ENCODE data around the gene SEC22A.
"Not testable (repeated sequence)": the region's sequence is repeated elsewhere in the genome, so short reads cannot be mapped to it uniquely, and the experiment has no call there.

The SEC22A gene

GRCh38 chr3:123226549-123226948, 24.8 kb downstream of the SEC22A start:
- H3K27ac Mint-ChIP-seq = no peak overlapping the region
- H3K27me3 Mint-ChIP-seq = no peaks in the 10 kb centered on the region
- H3K36me3 Mint-ChIP-seq = peaks cover 55% of the 10 kb centered on the region
- H3K4me3 Mint-ChIP-seq = no peak overlapping the region
- H3K9me3 Mint-ChIP-seq = peaks cover 18% of the 10 kb centered on the region
- peaks cover 12% of the 10 kb centered on the region for H3K4me1 Mint-ChIP-seq

DNA sequence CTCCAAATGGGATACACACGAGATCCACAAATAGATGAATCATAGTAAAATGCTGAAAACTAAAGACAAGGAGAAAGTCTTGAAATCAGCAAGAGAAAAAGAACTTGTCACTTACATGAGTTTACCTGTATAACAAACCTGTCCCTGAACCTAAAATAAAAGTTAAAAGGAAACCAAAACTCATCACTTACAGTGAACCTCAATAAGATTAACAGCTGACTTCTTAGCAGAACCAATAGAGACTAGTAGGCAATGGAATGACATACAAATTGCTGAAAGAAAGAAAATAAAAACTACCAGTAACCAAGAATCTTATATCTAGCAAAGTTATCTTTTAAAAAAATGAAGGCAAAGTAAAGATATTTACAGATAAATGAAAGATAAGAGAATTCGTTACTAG, 27.4 kb downstream of the SEC22A start:
- H3K4me3 Mint-ChIP-seq = no peak overlapping the region
- H3K4me1 Mint-ChIP-seq = no peaks in the 10 kb centered on the region
- H3K9me3 Mint-ChIP-seq = peaks cover 18% of the 10 kb centered on the region
- no peak overlapping the region for H3K27ac Mint-ChIP-seq
- no peaks in the 10 kb centered on the region for H3K27me3 Mint-ChIP-seq
- H3K36me3 Mint-ChIP-seq = peaks cover 53% of the 10 kb centered on the region

GRCh38 chr3:123236902-123237301, 35.2 kb downstream of the SEC22A start:
- Mint-ChIP-seq H3K27ac (no peak overlapping the region), H3K4me3 (no peak overlapping the region), H3K36me3 (peaks cover 25% of the 10 kb centered on the region), H3K9me3 (no peaks in the 10 kb centered on the region), H3K27me3 (no peaks in the 10 kb centered on the region), H3K4me1 (peaks cover 21% of the 10 kb centered on the region)

- H3K9me3 Mint-ChIP-seq, H3K27me3 Mint-ChIP-seq, H3K4me3 Mint-ChIP-seq, H3K27ac Mint-ChIP-seq: not testable (repeated sequence)
- peaks cover 25% of the 10 kb centered on the region for H3K36me3 Mint-ChIP-seq
- peaks cover 38% of the 10 kb centered on the region for H3K4me1 Mint-ChIP-seq
Observed at GRCh38 chr3:123239186-123239585, 37.4 kb downstream of the SEC22A start.

- Mint-ChIP-seq H3K36me3 (peaks cover 25% of the 10 kb centered on the region), H3K27ac (no peak overlapping the region), H3K4me3 (no peak overlapping the region), H3K27me3 (no peaks in the 10 kb centered on the region), H3K9me3 (no peaks in the 10 kb centered on the region), H3K4me1 (peaks cover 44% of the 10 kb centered on the region)
Observed at GRCh38 chr3:123239756-123240155, 38.0 kb downstream of the SEC22A start.

DNA sequence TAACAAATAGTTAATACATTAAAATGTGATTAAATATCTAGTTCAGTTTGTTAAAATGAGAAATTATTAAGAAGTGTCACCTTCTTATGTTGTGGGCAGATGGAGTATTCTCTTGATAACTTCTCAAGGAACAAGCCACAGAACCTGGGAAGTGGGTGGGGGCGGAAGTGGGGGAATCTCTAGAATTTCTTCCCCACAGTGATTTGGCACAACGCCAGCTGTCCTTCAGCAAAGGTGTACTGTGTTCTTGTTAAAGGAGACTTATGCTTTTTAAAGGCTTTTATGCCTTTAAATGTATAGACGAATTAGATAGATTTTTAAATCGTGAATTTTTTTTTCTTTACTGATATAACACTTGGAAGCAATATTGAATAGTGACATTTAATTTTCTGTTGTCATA, 42.4 kb downstream of the SEC22A start:
- no peaks in the 10 kb centered on the region for H3K27me3 Mint-ChIP-seq
- peaks cover 38% of the 10 kb centered on the region for H3K4me1 Mint-ChIP-seq
- H3K27ac Mint-ChIP-seq = no peak overlapping the region
- H3K36me3 Mint-ChIP-seq = peaks cover 13% of the 10 kb centered on the region
- no peaks in the 10 kb centered on the region for H3K9me3 Mint-ChIP-seq
- no peak overlapping the region for H3K4me3 Mint-ChIP-seq

DNA sequence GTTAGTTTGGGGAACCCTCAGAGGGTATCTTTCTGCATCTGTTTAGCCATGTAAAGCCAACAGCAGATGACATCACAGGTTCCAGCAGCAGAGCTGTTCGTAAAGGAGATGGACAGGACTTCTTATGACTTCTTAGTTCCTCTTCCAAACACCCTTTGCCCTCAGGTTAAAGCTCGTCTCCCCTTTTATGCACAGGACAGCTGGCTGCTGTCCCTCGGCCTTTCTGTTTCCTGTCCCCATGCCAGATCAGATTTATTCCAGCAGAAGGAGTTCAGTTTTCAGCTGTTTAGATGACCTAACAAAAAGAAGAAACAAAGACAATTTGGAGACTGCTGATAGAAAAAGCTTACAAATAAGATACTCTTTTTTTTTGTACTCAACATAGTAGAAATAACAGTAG, 45.1 kb downstream of the SEC22A start:
- no peaks in the 10 kb centered on the region for H3K9me3 Mint-ChIP-seq
- H3K4me3 Mint-ChIP-seq = no peak overlapping the region
- H3K4me1 Mint-ChIP-seq = peaks cover 25% of the 10 kb centered on the region
- H3K27me3 Mint-ChIP-seq = no peaks in the 10 kb centered on the region
- H3K27ac Mint-ChIP-seq = no peak overlapping the region
- H3K36me3 Mint-ChIP-seq = peaks cover 13% of the 10 kb centered on the region

- Mint-ChIP-seq H3K4me3 (no peak overlapping the region), H3K9me3 (no peaks in the 10 kb centered on the region), H3K27ac (no peak overlapping the region), H3K27me3 (no peaks in the 10 kb centered on the region), H3K36me3 (peaks cover 6% of the 10 kb centered on the region), H3K4me1 (no peaks in the 10 kb centered on the region)
Observed at GRCh38 chr3:123256256-123256655, 54.5 kb downstream of the SEC22A start.

DNA sequence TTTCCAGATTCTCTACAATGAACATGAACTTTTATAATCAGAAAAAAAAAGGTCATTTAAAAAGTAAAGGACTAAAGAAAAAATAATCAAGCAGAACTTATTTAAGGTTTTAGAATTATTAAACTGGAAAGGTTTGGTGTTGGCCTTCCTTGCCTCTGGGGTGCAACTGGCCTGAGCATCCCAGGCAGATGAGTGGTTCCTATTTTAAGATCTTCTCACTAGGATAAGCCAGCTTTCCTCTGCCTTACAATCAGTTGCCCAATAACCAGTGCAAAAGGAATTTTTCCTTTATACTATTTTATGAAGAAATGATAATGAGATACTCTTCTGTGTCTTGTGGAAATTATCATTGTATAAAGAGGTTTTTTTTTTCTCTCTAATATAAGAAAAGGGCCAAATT, 56.6 kb downstream of the SEC22A start:
- Mint-ChIP-seq H3K36me3 (peaks cover 6% of the 10 kb centered on the region), H3K4me1 (no peaks in the 10 kb centered on the region), H3K9me3 (no peaks in the 10 kb centered on the region), H3K4me3 (no peak overlapping the region), H3K27me3 (no peaks in the 10 kb centered on the region), H3K27ac (no peak overlapping the region)

DNA sequence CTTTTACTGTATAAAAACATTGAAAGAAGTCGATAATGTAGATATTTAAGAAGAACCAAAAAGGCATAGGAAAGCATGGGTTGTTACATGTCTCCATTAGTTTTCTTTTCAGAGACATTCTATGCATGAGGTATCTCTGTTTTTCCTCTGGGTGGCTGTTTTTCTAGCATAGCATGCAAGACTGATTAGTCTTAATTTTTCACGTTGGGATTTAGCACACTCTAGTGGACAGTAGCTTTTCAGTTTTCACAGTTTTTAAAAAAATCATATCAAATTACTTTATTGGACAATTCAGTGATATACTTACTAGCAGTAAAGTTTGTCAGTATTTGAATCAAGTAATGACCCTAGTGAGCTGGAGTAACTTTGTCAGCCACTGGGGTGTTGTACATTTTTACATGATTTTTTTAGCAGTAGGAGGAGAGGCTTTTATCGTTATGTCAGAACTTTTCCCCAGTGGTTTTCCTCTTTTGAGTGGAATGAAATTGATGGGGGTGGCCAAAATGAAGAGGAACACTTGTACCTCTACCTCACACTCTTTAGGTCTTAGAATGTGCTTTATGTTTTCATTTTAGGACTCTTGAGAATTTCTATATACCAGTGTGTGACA, 57.2 kb downstream of the SEC22A start:
- no peaks in the 10 kb centered on the region for H3K27me3 Mint-ChIP-seq
- H3K36me3 Mint-ChIP-seq = peaks cover 6% of the 10 kb centered on the region
- H3K4me3 Mint-ChIP-seq = no peak overlapping the region
- no peaks in the 10 kb centered on the region for H3K4me1 Mint-ChIP-seq
- no peak overlapping the region for H3K27ac Mint-ChIP-seq
- H3K9me3 Mint-ChIP-seq = no peaks in the 10 kb centered on the region

- Mint-ChIP-seq H3K4me1 (no peaks in the 10 kb centered on the region), H3K27ac (no peak overlapping the region), H3K36me3 (peaks cover 18% of the 10 kb centered on the region), H3K27me3 (no peaks in the 10 kb centered on the region), H3K4me3 (no peak overlapping the region), H3K9me3 (no peaks in the 10 kb centered on the region)
Observed at GRCh38 chr3:123261666-123262065, 59.9 kb downstream of the SEC22A start.

GRCh38 chr3:123262226-123262625, 60.5 kb downstream of the SEC22A start:
- no peaks in the 10 kb centered on the region for H3K27me3 Mint-ChIP-seq
- no peak overlapping the region for H3K27ac Mint-ChIP-seq
- H3K4me3 Mint-ChIP-seq = no peak overlapping the region
- peaks cover 23% of the 10 kb centered on the region for H3K36me3 Mint-ChIP-seq
- H3K4me1 Mint-ChIP-seq = no peaks in the 10 kb centered on the region
- H3K9me3 Mint-ChIP-seq = no peaks in the 10 kb centered on the region

DNA sequence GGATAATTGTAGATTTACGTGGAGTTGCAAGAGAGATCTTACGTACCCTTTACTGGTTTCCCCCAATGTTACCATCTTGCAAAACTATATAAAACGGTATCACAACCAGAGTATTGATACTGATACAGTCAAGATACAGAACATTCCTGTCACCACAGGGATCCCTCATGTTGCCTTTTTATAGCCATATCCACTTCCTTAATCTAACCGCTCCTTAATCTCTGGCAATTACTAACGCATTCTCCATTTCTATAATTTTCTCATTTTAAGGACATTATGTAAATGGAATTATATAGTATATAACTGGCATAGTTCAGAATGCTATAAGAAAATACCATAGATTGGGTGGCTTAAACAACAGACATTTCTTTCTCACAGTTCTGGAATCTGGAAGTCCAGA, 61.1 kb downstream of the SEC22A start:
- peaks cover 25% of the 10 kb centered on the region for H3K36me3 Mint-ChIP-seq
- no peak overlapping the region for H3K27ac Mint-ChIP-seq
- H3K27me3 Mint-ChIP-seq = no peaks in the 10 kb centered on the region
- no peaks in the 10 kb centered on the region for H3K9me3 Mint-ChIP-seq
- no peaks in the 10 kb centered on the region for H3K4me1 Mint-ChIP-seq
- H3K4me3 Mint-ChIP-seq = no peak overlapping the region

DNA sequence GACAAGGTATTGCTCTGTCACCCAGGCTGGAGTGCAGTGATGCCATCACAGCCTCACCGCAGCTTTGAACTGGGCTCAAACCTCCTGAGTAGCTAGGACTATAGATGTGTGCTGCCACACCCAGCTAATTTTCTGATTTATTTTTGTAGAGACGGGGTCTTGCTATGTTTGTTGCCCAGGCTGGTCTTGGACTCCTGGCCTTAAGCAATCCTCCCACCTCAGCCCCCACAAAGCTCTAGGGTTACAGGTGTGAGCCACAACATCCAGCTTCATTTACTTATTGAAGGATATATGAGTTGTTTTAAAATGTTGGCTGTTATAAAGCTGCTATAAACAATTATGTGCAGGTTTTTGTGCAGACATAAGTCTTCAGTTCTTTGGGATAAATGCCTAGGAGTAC, 62.2 kb downstream of the SEC22A start:
- no peaks in the 10 kb centered on the region for H3K27me3 Mint-ChIP-seq
- H3K9me3 Mint-ChIP-seq = no peaks in the 10 kb centered on the region
- no peak overlapping the region for H3K27ac Mint-ChIP-seq
- H3K4me3 Mint-ChIP-seq = no peak overlapping the region
- H3K36me3 Mint-ChIP-seq = peaks cover 27% of the 10 kb centered on the region
- no peaks in the 10 kb centered on the region for H3K4me1 Mint-ChIP-seq

DNA sequence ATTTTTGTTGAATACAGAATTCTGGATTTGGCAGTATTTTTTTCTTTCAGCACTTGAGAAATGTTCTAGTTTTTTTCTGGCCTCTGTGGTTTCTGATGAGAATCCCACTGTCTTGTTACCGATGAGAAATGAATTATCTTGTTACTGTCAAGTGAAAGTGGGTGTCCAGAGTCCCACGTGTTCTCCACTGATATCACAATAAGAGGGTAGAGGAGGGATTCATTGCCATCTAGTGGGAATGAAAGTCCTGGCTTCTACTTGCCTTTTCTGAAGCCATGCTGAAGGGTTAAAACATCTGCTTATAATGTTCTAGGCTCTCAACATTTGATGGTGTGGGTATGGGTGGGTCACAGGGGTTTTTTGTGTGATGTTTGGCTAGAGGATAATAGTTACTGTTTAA, 66.1 kb downstream of the SEC22A start:
- Mint-ChIP-seq H3K27ac (no peak overlapping the region), H3K4me3 (no peak overlapping the region), H3K27me3 (no peaks in the 10 kb centered on the region), H3K9me3 (no peaks in the 10 kb centered on the region), H3K4me1 (no peaks in the 10 kb centered on the region), H3K36me3 (peaks cover 27% of the 10 kb centered on the region)

- Mint-ChIP-seq H3K9me3 (no peaks in the 10 kb centered on the region), H3K27me3 (no peaks in the 10 kb centered on the region), H3K27ac (no peak overlapping the region), H3K36me3 (peaks cover 21% of the 10 kb centered on the region), H3K4me3 (no peak overlapping the region), H3K4me1 (no peaks in the 10 kb centered on the region)
Observed at GRCh38 chr3:123270818-123271217, 69.1 kb downstream of the SEC22A start.

DNA sequence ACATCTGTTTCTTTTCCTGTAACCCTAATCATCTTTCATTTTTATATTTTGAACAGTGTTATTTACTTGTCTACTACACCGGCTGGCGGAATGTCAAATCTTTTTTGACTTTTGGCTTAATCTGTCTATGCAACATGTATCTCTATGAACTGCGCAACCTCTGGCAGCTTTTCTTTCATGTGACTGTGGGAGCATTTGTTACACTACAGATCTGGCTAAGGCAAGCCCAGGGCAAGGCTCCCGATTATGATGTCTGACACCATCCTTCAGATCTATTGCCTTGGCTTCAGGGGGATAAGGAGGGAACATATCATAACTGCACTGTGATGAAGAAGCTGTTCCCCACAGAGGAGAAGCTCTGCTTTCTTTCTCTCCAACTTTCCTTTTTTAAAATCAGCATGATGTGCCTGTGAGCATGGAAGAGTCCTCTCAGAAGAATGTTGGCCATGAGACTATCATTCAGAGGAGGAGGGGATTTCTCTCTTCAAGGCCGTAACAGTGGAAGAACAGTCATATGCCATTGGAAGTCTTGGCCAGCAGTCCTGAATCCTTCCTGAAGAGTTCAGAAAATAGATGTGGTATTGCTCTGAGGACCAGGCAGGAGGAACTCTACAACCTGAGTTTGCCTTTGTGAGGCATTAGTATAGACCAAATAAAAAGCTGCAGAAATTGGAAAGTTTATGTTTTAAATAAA, 69.9 kb downstream of the SEC22A start:
- H3K27me3 Mint-ChIP-seq = no peaks in the 10 kb centered on the region
- peaks cover 14% of the 10 kb centered on the region for H3K36me3 Mint-ChIP-seq
- no peaks in the 10 kb centered on the region for H3K9me3 Mint-ChIP-seq
- H3K27ac Mint-ChIP-seq = no peak overlapping the region
- H3K4me3 Mint-ChIP-seq = no peak overlapping the region
- no peaks in the 10 kb centered on the region for H3K4me1 Mint-ChIP-seq

Measured in activated naive CD4-positive, alpha-beta T cell treated with anti-CD3 and anti-CD28 coated beads, Interleukin-2, amount 50 U/mL, for 24 hours (primary cell).